ENCODE data around the gene ERBIN. TPM values are rescaled to one million over a fixed set of nuclear protein-coding genes. Genes with fewer than 3 reads are reported as not detected.

The ERBIN gene
- total and polyA plus RNA-seq, 9 of the 15 experiments (the other 6 are each of a cell fraction or from before 2014, with no cell fraction given): 11.9 to 72.8 (median 41.7) TPM

DNA sequence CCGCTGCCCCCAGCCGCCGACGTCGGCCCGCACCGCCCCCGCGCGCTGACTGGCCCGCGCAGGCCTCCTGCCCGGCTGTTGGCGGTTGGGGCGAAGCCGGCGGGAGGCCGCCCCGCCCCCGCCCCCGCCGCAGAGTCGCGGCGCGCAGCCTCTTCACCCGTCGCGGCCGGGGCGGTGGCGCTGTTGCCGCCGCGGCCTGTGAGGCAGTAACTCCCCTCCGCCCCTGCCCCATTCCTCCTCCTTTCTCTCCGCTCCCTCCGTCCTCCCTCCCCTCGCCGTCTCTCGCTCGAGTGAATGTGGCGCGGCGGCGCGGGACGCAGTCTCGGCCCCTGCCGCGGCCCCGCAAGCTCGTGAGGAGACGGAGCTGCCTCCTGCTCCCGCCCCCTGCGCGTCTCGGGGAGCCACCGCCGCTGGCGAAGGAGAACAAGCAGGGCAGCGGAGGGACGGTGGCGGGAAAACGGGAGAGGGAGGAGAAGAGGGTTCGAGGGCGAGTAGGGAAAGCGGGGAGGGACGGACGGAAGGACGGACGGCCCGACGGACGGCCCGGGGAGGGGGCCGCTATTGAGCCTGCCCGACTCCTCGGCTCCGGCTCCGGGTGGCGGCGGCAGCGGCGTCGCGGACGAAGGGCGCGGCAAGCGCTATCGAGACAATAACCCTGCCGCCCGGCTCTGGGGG, 637 bp upstream of the ERBIN start (continued):
- TF ChIP-seq, protein P1, sequence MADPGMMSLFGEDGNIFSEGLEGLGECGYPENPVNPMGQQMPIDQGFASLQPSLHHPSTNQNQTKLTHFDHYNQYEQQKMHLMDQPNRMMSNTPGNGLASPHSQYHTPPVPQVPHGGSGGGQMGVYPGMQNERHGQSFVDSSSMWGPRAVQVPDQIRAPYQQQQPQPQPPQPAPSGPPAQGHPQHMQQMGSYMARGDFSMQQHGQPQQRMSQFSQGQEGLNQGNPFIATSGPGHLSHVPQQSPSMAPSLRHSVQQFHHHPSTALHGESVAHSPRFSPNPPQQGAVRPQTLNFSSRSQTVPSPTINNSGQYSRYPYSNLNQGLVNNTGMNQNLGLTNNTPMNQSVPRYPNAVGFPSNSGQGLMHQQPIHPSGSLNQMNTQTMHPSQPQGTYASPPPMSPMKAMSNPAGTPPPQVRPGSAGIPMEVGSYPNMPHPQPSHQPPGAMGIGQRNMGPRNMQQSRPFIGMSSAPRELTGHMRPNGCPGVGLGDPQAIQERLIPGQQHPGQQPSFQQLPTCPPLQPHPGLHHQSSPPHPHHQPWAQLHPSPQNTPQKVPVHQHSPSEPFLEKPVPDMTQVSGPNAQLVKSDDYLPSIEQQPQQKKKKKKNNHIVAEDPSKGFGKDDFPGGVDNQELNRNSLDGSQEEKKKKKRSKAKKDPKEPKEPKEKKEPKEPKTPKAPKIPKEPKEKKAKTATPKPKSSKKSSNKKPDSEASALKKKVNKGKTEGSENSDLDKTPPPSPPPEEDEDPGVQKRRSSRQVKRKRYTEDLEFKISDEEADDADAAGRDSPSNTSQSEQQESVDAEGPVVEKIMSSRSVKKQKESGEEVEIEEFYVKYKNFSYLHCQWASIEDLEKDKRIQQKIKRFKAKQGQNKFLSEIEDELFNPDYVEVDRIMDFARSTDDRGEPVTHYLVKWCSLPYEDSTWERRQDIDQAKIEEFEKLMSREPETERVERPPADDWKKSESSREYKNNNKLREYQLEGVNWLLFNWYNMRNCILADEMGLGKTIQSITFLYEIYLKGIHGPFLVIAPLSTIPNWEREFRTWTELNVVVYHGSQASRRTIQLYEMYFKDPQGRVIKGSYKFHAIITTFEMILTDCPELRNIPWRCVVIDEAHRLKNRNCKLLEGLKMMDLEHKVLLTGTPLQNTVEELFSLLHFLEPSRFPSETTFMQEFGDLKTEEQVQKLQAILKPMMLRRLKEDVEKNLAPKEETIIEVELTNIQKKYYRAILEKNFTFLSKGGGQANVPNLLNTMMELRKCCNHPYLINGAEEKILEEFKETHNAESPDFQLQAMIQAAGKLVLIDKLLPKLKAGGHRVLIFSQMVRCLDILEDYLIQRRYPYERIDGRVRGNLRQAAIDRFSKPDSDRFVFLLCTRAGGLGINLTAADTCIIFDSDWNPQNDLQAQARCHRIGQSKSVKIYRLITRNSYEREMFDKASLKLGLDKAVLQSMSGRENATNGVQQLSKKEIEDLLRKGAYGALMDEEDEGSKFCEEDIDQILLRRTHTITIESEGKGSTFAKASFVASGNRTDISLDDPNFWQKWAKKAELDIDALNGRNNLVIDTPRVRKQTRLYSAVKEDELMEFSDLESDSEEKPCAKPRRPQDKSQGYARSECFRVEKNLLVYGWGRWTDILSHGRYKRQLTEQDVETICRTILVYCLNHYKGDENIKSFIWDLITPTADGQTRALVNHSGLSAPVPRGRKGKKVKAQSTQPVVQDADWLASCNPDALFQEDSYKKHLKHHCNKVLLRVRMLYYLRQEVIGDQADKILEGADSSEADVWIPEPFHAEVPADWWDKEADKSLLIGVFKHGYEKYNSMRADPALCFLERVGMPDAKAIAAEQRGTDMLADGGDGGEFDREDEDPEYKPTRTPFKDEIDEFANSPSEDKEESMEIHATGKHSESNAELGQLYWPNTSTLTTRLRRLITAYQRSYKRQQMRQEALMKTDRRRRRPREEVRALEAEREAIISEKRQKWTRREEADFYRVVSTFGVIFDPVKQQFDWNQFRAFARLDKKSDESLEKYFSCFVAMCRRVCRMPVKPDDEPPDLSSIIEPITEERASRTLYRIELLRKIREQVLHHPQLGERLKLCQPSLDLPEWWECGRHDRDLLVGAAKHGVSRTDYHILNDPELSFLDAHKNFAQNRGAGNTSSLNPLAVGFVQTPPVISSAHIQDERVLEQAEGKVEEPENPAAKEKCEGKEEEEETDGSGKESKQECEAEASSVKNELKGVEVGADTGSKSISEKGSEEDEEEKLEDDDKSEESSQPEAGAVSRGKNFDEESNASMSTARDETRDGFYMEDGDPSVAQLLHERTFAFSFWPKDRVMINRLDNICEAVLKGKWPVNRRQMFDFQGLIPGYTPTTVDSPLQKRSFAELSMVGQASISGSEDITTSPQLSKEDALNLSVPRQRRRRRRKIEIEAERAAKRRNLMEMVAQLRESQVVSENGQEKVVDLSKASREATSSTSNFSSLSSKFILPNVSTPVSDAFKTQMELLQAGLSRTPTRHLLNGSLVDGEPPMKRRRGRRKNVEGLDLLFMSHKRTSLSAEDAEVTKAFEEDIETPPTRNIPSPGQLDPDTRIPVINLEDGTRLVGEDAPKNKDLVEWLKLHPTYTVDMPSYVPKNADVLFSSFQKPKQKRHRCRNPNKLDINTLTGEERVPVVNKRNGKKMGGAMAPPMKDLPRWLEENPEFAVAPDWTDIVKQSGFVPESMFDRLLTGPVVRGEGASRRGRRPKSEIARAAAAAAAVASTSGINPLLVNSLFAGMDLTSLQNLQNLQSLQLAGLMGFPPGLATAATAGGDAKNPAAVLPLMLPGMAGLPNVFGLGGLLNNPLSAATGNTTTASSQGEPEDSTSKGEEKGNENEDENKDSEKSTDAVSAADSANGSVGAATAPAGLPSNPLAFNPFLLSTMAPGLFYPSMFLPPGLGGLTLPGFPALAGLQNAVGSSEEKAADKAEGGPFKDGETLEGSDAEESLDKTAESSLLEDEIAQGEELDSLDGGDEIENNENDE (IDR thresholded peaks at IDR 0.05; ENCODE audit: low read depth, low read length): no peak
- no peak for TF ChIP-seq ZNF232 (CRISPR knock-in tag; IDR thresholded peaks at IDR 0.05)
- no peak for TF ChIP-seq THRA (IDR thresholded peaks at IDR 0.05)
- TF ChIP-seq MAFG (tag; conservative IDR thresholded peaks at IDR 0.05): no peak
- no peak for TF ChIP-seq CBX3 (IDR thresholded peaks at IDR 0.05; ENCODE audit: borderline replicate concordance in 1 of 2, low read length in 2 of 2)
- no peak; the same call in 1 of the 2 replicates for TF ChIP-seq CHD2 (IDR thresholded peaks at IDR 0.05; ENCODE audit: low read depth, low read length)
- no peak for TF ChIP-seq TAF15 (IDR thresholded peaks at IDR 0.05; ENCODE audit: low read depth, low read length)
- TF ChIP-seq NEUROD1 (IDR thresholded peaks at IDR 0.05; ENCODE audit: borderline replicate concordance, low read depth, low read length, partially characterized antibody): no peak
- no peak; the same call in 1 of the 2 replicates for TF ChIP-seq MED1 (CRISPR knock-in tag; IDR thresholded peaks at IDR 0.05; ENCODE audit: borderline replicate concordance)
- no peak for TF ChIP-seq ZNF217 (CRISPR knock-in tag; IDR thresholded peaks at IDR 0.05)
- TF ChIP-seq GTF2A2 (tag; IDR thresholded peaks at IDR 0.05): no peak
- peak; percentile 86 for TF ChIP-seq TAF7 (tag; IDR thresholded peaks at IDR 0.05)
- no peak for TF ChIP-seq ZFP36 (IDR thresholded peaks at IDR 0.05; ENCODE audit: low read depth, low read length, partially characterized antibody)
- peak in 1 of 2 experiments; percentile 72 for TF ChIP-seq E2F6 (IDR thresholded peaks at IDR 0.05; ENCODE audit: borderline replicate concordance in 1 of 2, extremely low read depth in 1 of 2, insufficient read depth in 1 of 2, insufficient read length in 1 of 2, low read depth in 1 of 2, low read length in 1 of 2, poor library complexity in 1 of 2, severe bottlenecking in 1 of 2)

Measured in K562 (cell line).